Peyer's patch (tissue), 4 donors: ENCODE measurements around the gene BAZ2A. TPM values are rescaled to one million over a fixed set of nuclear protein-coding genes. Genes with fewer than 3 reads are reported as not detected.
"Not testable (repeated sequence)": the region's sequence is repeated elsewhere in the genome, so short reads cannot be mapped to it uniquely, and the experiment has no call there.

Experiments used
- DNase-seq, 3 donors: peaks; one replicate each; pipeline ENCODE4 v3.0.0-alpha.2; 2017 to 2019
- H3K27ac ChIP-seq, 4 donors: fragments of 200-600 bp; sonication (generic); one replicate each; pipeline ENCODE4 v1.5.1; 2016 to 2019
- H3K27me3 ChIP-seq, 2 donors: fragments of 200-600 bp; sonication (generic); one replicate each; pipeline ENCODE4 v1.5.1; 2019
- H3K36me3 ChIP-seq, 3 donors: fragments of 200-600 bp; sonication (generic); one replicate each; pipeline ENCODE4 v1.5.1; 2016 to 2019
- H3K4me1 ChIP-seq, 4 donors: fragments of 200-600 bp; sonication (generic); one replicate each; pipeline ENCODE4 v1.5.1; 2016 to 2019
- H3K4me3 ChIP-seq, 4 donors: fragments of 200-600 bp; sonication (generic); 1 replicate in 3 of 4; 2 replicates in 1 of 4; pipeline ENCODE4 v1.5.1; 2016 to 2019; ENCODE audit warnings: mild to moderate bottlenecking in 1 of 4
- H3K9me3 ChIP-seq, 4 donors: fragments of 200-600 bp; sonication (generic); one replicate each; pipeline ENCODE4 v1.5.1; 2016 to 2019; ENCODE audit warnings: mild to moderate bottlenecking in 1 of 4
- POLR2A ChIP-seq, 2 donors: fragments of 450-650 bp; IDR thresholded peaks; one replicate each; pipeline ENCODE4 v1.5.1; 2017; ENCODE audit warnings: antibody characterized with exemption in 2 of 2, mild to moderate bottlenecking in 2 of 2, moderate library complexity in 2 of 2
- total RNA-seq, 4 donors: library from RNA; depleted of rRNA; stranded (reverse); fragments of >200 nt; gene quantifications; one replicate each; pipeline ENCODE4 v1.1.0, GENCODE V29; 2016
- TF ChIP-seq, protein P1 (sequence below), 6 experiments: fragments of 450-650 bp in 4 of 6; fragments of 200-600 bp in 2 of 6; sonication (generic) in 1 of 6; IDR thresholded peaks; one replicate each; pipeline ENCODE4 v1.5.1; 2017 to 2019; ENCODE audit warnings: antibody characterized with exemption in 6 of 6, mild to moderate bottlenecking in 3 of 6, moderate library complexity in 1 of 6

The BAZ2A gene
- total RNA-seq, 4 donors from 2014 or later = 98.2 to 259 (median 141) TPM

DNA sequence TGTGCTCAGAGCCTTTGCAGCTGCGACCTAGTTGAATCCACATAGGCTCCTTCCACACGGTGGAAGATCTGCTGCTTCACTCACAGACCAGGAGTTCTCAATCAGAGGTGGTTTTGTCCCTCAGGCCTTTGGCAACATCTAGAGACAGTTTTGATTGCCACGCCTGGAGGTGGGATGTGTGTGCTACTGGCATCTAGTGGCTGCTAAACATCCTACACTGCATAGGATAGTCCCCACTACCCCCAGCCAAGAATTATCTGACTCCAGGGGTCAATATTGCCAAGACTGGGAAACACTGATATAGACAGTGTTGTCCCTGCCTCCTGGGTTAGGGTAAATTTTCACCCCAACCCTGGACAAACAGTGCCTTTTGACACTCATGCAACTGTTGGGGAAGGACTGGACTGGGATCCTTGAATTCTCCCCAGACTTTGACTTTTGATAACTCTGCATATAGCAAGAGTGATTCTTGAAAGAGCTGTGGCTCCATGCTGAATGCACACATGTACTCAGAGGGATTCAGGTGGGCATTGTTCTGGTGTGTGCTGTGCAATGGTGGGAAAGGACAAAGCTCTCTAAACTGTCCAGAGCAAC is 39.8 kb downstream of the BAZ2A start:
- no peak for TF ChIP-seq POLR2A (IDR thresholded peaks at IDR 0.05)
- TF ChIP-seq, protein P1, sequence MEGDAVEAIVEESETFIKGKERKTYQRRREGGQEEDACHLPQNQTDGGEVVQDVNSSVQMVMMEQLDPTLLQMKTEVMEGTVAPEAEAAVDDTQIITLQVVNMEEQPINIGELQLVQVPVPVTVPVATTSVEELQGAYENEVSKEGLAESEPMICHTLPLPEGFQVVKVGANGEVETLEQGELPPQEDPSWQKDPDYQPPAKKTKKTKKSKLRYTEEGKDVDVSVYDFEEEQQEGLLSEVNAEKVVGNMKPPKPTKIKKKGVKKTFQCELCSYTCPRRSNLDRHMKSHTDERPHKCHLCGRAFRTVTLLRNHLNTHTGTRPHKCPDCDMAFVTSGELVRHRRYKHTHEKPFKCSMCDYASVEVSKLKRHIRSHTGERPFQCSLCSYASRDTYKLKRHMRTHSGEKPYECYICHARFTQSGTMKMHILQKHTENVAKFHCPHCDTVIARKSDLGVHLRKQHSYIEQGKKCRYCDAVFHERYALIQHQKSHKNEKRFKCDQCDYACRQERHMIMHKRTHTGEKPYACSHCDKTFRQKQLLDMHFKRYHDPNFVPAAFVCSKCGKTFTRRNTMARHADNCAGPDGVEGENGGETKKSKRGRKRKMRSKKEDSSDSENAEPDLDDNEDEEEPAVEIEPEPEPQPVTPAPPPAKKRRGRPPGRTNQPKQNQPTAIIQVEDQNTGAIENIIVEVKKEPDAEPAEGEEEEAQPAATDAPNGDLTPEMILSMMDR (IDR thresholded peaks at IDR 0.05) = peak in 4 of 6 experiments; percentile 16 to 41 (median 30)
- Histone ChIP-seq H3K36me3 (peaks cover 0 to 33% (median 0%) of the 10 kb centered on the region in 3 donors), H3K27me3 (no peaks in the 10 kb centered on the region), H3K27ac (no peak overlapping the region), H3K4me1 (no peaks in the 10 kb centered on the region), H3K4me3 (no peak overlapping the region), H3K9me3 (no peaks in the 10 kb centered on the region)
- no peak for DNase-seq

DNA sequence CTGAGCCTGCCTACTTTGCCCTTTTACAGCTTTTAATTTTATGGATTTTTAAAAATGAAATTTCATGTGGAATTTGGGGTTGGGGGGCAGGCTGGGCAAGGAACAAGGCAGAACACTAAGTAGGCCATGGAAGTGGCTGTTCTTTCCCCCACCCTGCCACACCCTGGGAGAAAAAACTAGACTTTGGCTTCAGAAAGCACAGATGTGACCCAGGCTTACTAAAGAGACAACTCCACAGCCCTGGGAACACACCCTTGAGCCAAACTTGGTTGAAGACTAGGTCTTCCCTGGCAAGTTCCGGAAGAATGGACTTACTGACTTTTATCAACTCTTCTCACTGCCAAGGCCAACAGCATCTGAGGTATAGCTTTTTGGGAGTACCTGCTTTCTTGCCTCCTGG is 40.3 kb downstream of the BAZ2A start:
- Histone ChIP-seq H3K27me3 (no peaks in the 10 kb centered on the region), H3K36me3 (peaks cover 0 to 30% (median 0%) of the 10 kb centered on the region in 3 donors), H3K27ac (no peak overlapping the region), H3K4me1 (no peaks in the 10 kb centered on the region), H3K9me3 (no peaks in the 10 kb centered on the region), H3K4me3 (no peak overlapping the region)
- no peak for DNase-seq
- TF ChIP-seq, protein P1 (IDR thresholded peaks at IDR 0.05) = no peak
- TF ChIP-seq POLR2A (IDR thresholded peaks at IDR 0.05) = no peak

DNA sequence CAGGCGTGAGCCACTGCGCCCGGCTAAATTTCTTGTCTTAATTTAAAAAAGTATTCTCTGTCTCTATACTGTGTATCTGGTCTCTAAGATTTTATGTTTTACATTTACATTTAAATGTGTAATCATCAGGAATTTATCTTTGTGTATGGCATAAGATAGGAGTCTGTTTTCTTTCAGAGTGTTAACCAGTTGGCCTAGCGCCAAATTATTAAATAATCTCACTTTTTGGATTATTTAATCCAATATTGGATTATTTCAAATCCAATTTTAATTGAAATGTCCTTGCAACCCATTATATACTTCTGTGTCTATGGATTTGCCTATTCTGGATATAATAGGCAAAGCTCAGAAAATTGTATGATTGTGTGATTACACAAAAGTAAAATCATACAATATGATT is 45.0 kb downstream of the BAZ2A start:
- no peak overlapping the region for H3K4me3 ChIP-seq
- H3K4me1 ChIP-seq = no peaks in the 10 kb centered on the region
- DNase-seq = no peak
- no peaks in the 10 kb centered on the region for H3K9me3 ChIP-seq
- no peaks in the 10 kb centered on the region for H3K27me3 ChIP-seq
- peaks cover 0 to 30% (median 0%) of the 10 kb centered on the region in 3 donors for H3K36me3 ChIP-seq
- H3K27ac ChIP-seq = no peak overlapping the region
- TF ChIP-seq, protein P1 (IDR thresholded peaks at IDR 0.05) = no peak
- no peak for TF ChIP-seq POLR2A (IDR thresholded peaks at IDR 0.05)

DNA sequence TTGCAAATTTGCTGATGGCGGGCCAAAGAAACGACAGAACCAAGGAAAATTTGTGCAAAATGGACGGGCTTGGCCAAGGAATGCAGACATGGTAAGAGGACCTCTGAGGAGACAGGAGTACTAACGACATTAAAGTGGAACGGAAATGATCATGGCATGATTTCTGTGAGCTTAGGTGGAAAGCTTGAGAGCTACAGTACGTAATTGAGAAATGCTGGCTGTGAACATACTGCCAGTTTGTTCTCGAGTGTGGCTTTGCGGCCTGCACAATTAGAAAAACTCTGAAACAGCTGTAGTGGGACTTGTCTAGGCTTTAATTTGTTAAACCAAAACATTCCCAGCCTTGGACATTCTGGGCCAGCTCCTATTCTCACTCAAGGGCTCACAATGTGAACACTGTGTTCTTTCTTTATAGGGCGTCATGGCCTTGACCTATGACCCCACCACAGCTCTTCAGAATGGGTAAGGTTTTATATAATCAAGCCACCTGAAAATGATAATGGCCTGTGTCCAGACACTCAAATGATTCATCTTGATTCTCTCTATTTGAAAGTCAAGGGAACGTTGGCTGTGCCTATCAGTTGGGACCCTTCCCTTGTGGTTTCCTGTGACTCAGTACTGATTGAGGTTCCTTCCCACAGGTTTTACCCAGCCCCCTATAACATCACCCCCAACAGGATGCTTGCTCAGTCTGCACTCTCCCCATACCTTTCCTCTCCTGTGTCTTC is 48.5 kb downstream of the BAZ2A start:
- DNase-seq = no peak
- H3K4me1 ChIP-seq = no peaks in the 10 kb centered on the region
- H3K4me3 ChIP-seq = no peak overlapping the region
- no peaks in the 10 kb centered on the region for H3K27me3 ChIP-seq
- TF ChIP-seq, protein P1 (IDR thresholded peaks at IDR 0.05) = no peak
- TF ChIP-seq POLR2A (IDR thresholded peaks at IDR 0.05) = no peak
- peaks cover 0 to under 1% (median 0%) of the 10 kb centered on the region in 3 donors for H3K36me3 ChIP-seq
- H3K9me3 ChIP-seq = no peaks in the 10 kb centered on the region
- peak overlapping the region in 1 of 4 donors; percentile 1 for H3K27ac ChIP-seq

DNA sequence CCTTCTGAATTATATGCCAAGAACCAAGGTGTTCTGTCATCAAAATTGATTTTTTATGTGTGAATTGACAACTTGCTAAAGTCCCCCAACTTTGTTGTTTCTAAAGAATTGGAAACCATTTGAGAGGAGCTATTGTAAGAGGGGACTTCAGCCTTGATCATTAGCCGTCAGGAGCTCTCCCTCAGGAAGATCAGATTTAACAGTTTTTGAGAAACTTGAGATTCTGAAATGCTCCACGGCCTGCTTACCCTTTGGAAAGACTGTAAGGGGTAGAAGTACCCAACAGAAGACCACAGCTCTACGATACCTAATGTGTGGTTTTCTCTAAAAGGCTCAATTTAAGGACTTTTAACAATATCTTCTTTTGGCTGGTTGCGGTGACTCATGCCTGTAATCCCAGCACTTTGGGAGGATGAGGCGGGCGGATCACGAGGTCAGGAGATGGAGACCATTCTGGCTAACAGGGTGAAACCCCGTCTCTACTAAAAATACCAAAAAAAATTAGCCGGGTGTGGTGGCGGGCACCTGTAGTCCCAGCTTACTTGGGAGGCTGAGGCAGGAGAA is 51.1 kb downstream of the BAZ2A start:
- no peaks in the 10 kb centered on the region for H3K4me1 ChIP-seq
- H3K27ac ChIP-seq = no peak overlapping the region
- H3K27me3 ChIP-seq = no peaks in the 10 kb centered on the region
- H3K36me3 ChIP-seq = peaks cover 0 to 9% (median 0%) of the 10 kb centered on the region in 3 donors
- no peak overlapping the region for H3K4me3 ChIP-seq
- TF ChIP-seq, protein P1 (IDR thresholded peaks at IDR 0.05) = no peak
- no peak for TF ChIP-seq POLR2A (IDR thresholded peaks at IDR 0.05)
- H3K9me3 ChIP-seq = no peaks in the 10 kb centered on the region
- no peak for DNase-seq

DNA sequence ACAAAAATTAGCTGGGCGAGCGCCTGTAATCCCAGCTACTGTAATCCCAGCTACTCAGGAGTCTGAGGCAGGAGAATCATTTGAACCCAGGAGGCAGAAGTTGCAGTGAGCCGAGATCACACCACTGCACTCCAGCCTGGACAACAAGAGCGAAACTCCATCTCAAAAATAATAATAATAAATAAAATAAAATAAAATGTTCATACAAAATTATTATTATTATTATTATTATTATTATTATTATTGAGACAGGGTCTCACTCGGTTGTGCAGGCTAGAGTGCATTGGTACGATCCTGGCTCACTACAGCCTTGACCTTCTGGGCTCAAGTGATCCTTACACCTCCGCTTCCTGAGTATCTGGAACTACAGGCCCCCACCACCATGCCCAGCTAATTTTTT is 52.9 kb downstream of the BAZ2A start:
- DNase-seq, H3K36me3 ChIP-seq, H3K4me3 ChIP-seq, H3K4me1 ChIP-seq, H3K27me3 ChIP-seq, H3K27ac ChIP-seq, H3K9me3 ChIP-seq: not testable (repeated sequence)
